H1 (cell line): ENCODE data around the gene NEU2. TPM values are rescaled to one million over a fixed set of nuclear protein-coding genes. Genes with fewer than 3 reads are reported as not detected.

Experiments used
- KDM4A ChIP-seq: IDR thresholded peaks from one replicate; pipeline ENCODE4 v1.7.1; 2012; ENCODE audit warnings: low read depth, mild to moderate bottlenecking, moderate library complexity, low read length, inconsistent platforms; ENCODE audit not compliant: severe bottlenecking
- KDM5A ChIP-seq: fragments of 200-600 bp; IDR thresholded peaks from 2 replicates; pipeline ENCODE4 v1.7.1; 2012; ENCODE audit warnings: mild to moderate bottlenecking, low read length, inconsistent platforms, mixed read lengths
- SAP30 ChIP-seq: fragments of 300-600 bp; sonication (generic); IDR thresholded peaks from 2 replicates; pipeline ENCODE4 v1.7.1; 2012; ENCODE audit warnings: low read length, moderate library complexity, mild to moderate bottlenecking, inconsistent platforms; ENCODE audit not compliant: insufficient read depth, insufficient replicate concordance
- SUZ12 ChIP-seq: fragments of 200-600 bp; sonication (generic); IDR thresholded peaks from 2 replicates; pipeline ENCODE4 v1.6.1; 2012; ENCODE audit warnings: mild to moderate bottlenecking, inconsistent platforms, low read length, moderate library complexity, mixed read lengths
- polyA plus RNA-seq, 7 experiments: library from polyadenylated mRNA; depleted of rRNA in 3 of 7; stranded (reverse) in 5 of 7; unstranded in 2 of 7; fragments of >200 nt in 5 of 7; fragments of 200-250 nt in 2 of 7; gene quantifications; 1 replicate in 5 of 7; 2 replicates in 1 of 7; 4 replicates in 1 of 7; pipeline versions ENCODE4 v1.2.1 to v1.2.3, GENCODE V29; 2011 to 2013; ENCODE audit warnings: missing spikeins in 2 of 7, mixed read lengths in 2 of 7
- total RNA-seq: library from RNA; stranded (reverse); fragmentation: NEBNext Ultra II Directional; extraction: Animal tissue kit (Norgen Biotek cat#: 25700); gene quantifications from 2 replicates; pipeline ENCODE4 v1.2.1, GENCODE V29; 2021

Gene NEU2
- total and polyA plus RNA-seq, 2 of the 8 experiments (the other 6 are each of a cell fraction or from before 2014, with no cell fraction given) = 0.12 TPM; not detected in 1

DNA sequence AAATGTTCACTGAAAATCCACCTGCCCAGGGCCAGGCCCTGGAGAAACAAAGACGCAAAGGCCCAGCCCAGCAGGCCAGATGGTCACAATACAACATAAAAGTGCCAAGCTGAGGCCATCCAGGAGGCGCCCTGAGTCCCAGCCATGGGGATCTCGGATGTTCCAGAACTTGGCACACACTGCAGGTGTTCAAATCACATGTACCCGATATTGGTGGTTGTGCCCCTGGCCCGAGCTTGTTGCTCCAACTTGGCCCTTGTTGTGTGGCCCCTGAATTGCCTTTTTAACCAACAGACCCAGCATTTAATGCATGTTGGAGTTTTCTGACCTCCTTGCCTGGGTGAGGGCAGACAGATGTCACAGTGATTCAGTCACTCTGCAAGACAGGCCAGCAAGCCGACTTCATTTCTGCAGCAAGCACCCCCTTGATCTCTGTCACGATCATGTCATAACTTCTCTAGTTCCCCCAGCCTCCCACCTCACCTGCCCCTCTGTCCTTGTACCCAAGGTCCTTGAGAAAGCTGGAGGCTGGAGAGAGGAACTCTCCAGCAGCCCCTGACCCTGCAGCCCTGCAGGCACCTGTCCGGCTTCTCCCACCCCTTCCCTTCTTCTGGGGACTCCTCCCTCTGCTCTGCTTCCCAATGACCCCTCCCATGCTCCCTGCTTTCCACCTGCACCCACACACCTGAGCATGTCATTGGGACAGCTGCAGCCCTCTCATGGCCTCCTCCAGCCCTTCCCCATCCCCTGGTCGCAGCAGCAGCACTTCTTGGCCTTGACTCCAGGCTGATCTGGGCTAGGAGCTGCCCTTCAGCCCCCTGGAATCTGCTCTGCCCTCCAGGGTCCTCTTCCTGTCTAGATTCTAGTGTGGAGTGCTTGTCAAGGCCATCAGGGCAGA lies 28.6 kb upstream of the NEU2 start (continued):
- TF ChIP-seq SUZ12 = no peak
- TF ChIP-seq KDM4A = no peak
- no peak for TF ChIP-seq KDM5A
- no peak for TF ChIP-seq SAP30
